ENCODE measurements around the gene LIN9.

The LIN9 gene

GRCh38 chr1:226248796-226249195 is 60.2 kb downstream of the LIN9 start:
- Histone ChIP-seq H2AFZ (ENCODE audit: low read depth) (no peak overlapping the region), H3K4me3 (IDR thresholded peaks at IDR 0.05; ENCODE audit: insufficient read depth, low read depth, low read length) (no peak overlapping the region), H3K27me3 (ENCODE audit: insufficient read depth, low read depth) (no peaks in the 10 kb centered on the region), H3K36me3 (ENCODE audit: insufficient read depth) (0 out of 2 replicates have a peak, but pooled peaks cover 4% of the 10 kb centered on the region), H3K4me2 (peak overlapping the region; percentile 46), H3K27ac (peak overlapping the region; percentile 27; the same call in 1 of the 2 replicates), H3K79me2 (ENCODE audit: insufficient read depth, low read depth) (no peaks in the 10 kb centered on the region), H3K9ac (no peak overlapping the region), H4K20me1 (ENCODE audit: insufficient read depth) (no peaks in the 10 kb centered on the region), H3K4me1 (ENCODE audit: low read depth, poor library complexity, severe bottlenecking) (peaks cover 16% of the 10 kb centered on the region)
- TF ChIP-seq, protein P1, sequence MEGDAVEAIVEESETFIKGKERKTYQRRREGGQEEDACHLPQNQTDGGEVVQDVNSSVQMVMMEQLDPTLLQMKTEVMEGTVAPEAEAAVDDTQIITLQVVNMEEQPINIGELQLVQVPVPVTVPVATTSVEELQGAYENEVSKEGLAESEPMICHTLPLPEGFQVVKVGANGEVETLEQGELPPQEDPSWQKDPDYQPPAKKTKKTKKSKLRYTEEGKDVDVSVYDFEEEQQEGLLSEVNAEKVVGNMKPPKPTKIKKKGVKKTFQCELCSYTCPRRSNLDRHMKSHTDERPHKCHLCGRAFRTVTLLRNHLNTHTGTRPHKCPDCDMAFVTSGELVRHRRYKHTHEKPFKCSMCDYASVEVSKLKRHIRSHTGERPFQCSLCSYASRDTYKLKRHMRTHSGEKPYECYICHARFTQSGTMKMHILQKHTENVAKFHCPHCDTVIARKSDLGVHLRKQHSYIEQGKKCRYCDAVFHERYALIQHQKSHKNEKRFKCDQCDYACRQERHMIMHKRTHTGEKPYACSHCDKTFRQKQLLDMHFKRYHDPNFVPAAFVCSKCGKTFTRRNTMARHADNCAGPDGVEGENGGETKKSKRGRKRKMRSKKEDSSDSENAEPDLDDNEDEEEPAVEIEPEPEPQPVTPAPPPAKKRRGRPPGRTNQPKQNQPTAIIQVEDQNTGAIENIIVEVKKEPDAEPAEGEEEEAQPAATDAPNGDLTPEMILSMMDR (conservative IDR thresholded peaks at IDR 0.05; ENCODE audit: low read depth, low read length): no peak

DNA sequence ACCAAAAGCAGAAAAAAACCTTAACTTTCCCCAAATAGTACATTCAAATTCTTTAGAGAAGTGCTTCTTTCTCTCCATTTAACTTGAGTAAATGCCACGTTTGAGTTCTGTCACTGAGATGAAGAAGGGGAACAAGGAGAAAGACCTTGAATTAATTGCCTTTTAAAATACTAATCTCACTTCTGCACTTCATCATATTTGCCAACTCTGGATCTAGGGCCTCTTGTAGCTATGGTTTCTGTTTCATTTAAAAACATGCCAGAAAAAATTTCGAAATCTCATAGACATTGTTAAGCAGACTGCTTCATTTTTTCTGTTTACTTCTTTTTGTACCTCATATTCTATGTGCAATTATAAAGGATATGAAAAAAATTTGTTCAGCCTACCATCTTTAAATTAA is 60.9 kb downstream of the LIN9 start:
- no peak overlapping the region for H3K4me3 ChIP-seq (IDR thresholded peaks at IDR 0.05; ENCODE audit: insufficient read depth, low read depth, low read length)
- H2AFZ ChIP-seq (ENCODE audit: low read depth): no peak overlapping the region
- H3K36me3 ChIP-seq (ENCODE audit: insufficient read depth): 0 out of 2 replicates have a peak, but pooled peaks cover 4% of the 10 kb centered on the region
- no peaks in the 10 kb centered on the region for H4K20me1 ChIP-seq (ENCODE audit: insufficient read depth)
- TF ChIP-seq, protein P1 (conservative IDR thresholded peaks at IDR 0.05; ENCODE audit: low read depth, low read length): no peak
- H3K9ac ChIP-seq: no peak overlapping the region
- H3K27me3 ChIP-seq (ENCODE audit: insufficient read depth, low read depth): no peaks in the 10 kb centered on the region
- peak overlapping the region; percentile 27; the same call in 1 of the 2 replicates for H3K27ac ChIP-seq
- H3K4me1 ChIP-seq (ENCODE audit: low read depth, poor library complexity, severe bottlenecking): peaks cover 16% of the 10 kb centered on the region
- peak overlapping the region; percentile 46 for H3K4me2 ChIP-seq
- no peaks in the 10 kb centered on the region for H3K79me2 ChIP-seq (ENCODE audit: insufficient read depth, low read depth)

GRCh38 chr1:226239421-226239820 is 69.5 kb downstream of the LIN9 start:
- no peaks in the 10 kb centered on the region for H4K20me1 ChIP-seq (ENCODE audit: insufficient read depth)
- H3K27me3 ChIP-seq (ENCODE audit: insufficient read depth, low read depth): no peaks in the 10 kb centered on the region
- H3K4me1 ChIP-seq (ENCODE audit: low read depth, poor library complexity, severe bottlenecking): no peaks in the 10 kb centered on the region
- H3K4me3 ChIP-seq (IDR thresholded peaks at IDR 0.05; ENCODE audit: insufficient read depth, low read depth, low read length): no peak overlapping the region
- no peak overlapping the region for H3K27ac ChIP-seq
- H3K79me2 ChIP-seq (ENCODE audit: insufficient read depth, low read depth): no peaks in the 10 kb centered on the region
- no peak overlapping the region for H2AFZ ChIP-seq (ENCODE audit: low read depth)
- H3K36me3 ChIP-seq (ENCODE audit: insufficient read depth): no peaks in the 10 kb centered on the region
- H3K9ac ChIP-seq: no peak overlapping the region
- TF ChIP-seq, protein P1 (conservative IDR thresholded peaks at IDR 0.05; ENCODE audit: low read depth, low read length): no peak
- H3K4me2 ChIP-seq: no peak overlapping the region

DNA sequence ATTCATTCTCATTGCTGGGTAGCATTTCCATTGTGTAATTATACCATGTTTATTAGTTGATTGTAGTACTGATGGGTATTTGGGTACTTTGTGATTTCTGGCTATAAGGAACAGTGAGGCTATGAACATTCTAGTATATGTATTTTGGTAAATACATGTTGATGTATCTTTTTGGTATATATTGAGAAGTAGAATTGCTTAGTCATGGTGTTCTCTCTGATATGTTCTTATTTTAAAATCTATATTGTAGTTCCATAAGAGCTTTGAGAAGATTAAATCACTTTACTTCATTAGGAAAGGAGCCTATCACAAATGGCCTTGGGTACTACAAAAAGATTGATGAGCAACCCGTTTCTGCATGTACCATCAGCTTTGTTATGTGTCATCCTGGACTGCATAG is 72.1 kb downstream of the LIN9 start:
- no peaks in the 10 kb centered on the region for H4K20me1 ChIP-seq (ENCODE audit: insufficient read depth)
- H3K4me1 ChIP-seq (ENCODE audit: low read depth, poor library complexity, severe bottlenecking): no peaks in the 10 kb centered on the region
- H3K27me3 ChIP-seq (ENCODE audit: insufficient read depth, low read depth): no peaks in the 10 kb centered on the region
- TF ChIP-seq, protein P1 (conservative IDR thresholded peaks at IDR 0.05; ENCODE audit: low read depth, low read length): no peak
- H3K79me2 ChIP-seq (ENCODE audit: insufficient read depth, low read depth): no peaks in the 10 kb centered on the region
- no peak overlapping the region for H3K4me3 ChIP-seq (IDR thresholded peaks at IDR 0.05; ENCODE audit: insufficient read depth, low read depth, low read length)
- H2AFZ ChIP-seq (ENCODE audit: low read depth): no peak overlapping the region
- H3K4me2 ChIP-seq: no peak overlapping the region
- H3K27ac ChIP-seq: no peak overlapping the region
- H3K9ac ChIP-seq: no peak overlapping the region
- H3K36me3 ChIP-seq (ENCODE audit: insufficient read depth): no peaks in the 10 kb centered on the region
